GM11168 (cell line): ENCODE results near the gene LIPC.

Source experiments
- in situ Hi-C: fragments of 300-500 bp; cut with MboI; formaldehyde crosslinking; loops from one replicate; pipeline ENCODE4 v1.12.0; 2022; ENCODE audit warnings: low sequenced_read_pairs; ENCODE audit not compliant: unreplicated experiment

The LIPC gene

GRCh38 chr15:58564981-58565380 lies 133.2 kb downstream of the LIPC start:
- in situ Hi-C loops: no loop called here

- in situ Hi-C loops: no loop called here
Measured at GRCh38 chr15:58565619-58566018, 133.8 kb downstream of the LIPC start.

GRCh38 chr15:58566029-58566428 lies 134.2 kb downstream of the LIPC start:
- in situ Hi-C loops: no loop called here

GRCh38 chr15:58568157-58568571 lies 136.4 kb downstream of the LIPC start:
- in situ Hi-C loops: no loop called here

GRCh38 chr15:58569455-58569854 lies 137.7 kb downstream of the LIPC start:
- in situ Hi-C loops: no loop called here

GRCh38 chr15:58571491-58571890 lies 139.7 kb downstream of the LIPC start:
- in situ Hi-C loops: no loop called here

- in situ Hi-C loops: no loop called here
Measured at GRCh38 chr15:58572521-58572920, 140.7 kb downstream of the LIPC start.

- in situ Hi-C loops: no loop called here
Measured at GRCh38 chr15:58573270-58573669, 141.5 kb downstream of the LIPC start.

- in situ Hi-C loops: no loop called here
Measured at GRCh38 chr15:58574631-58575030, 142.8 kb downstream of the LIPC start.

- in situ Hi-C loops: no loop called here
Measured at GRCh38 chr15:58575045-58575786, 143.4 kb downstream of the LIPC start.

- in situ Hi-C loops: no loop called here
Measured at GRCh38 chr15:58576657-58577056, 144.9 kb downstream of the LIPC start.

- in situ Hi-C loops: no loop called here
Measured at GRCh38 chr15:58582160-58582559, 150.4 kb downstream of the LIPC start.

- in situ Hi-C loops: no loop called here
Measured at GRCh38 chr15:58583171-58583908, 151.5 kb downstream of the LIPC start.

- in situ Hi-C loops: no loop called here
Measured at GRCh38 chr15:58584789-58585461, 153.1 kb downstream of the LIPC start.

GRCh38 chr15:58585693-58586443 lies 154.1 kb downstream of the LIPC start:
- in situ Hi-C loops: no loop called here

- in situ Hi-C loops: no loop called here
Measured at GRCh38 chr15:58587486-58587885, 155.7 kb downstream of the LIPC start.

GRCh38 chr15:58588096-58588495 lies 156.3 kb downstream of the LIPC start:
- in situ Hi-C loops: no loop called here

- in situ Hi-C loops: no loop called here
Measured at GRCh38 chr15:58589047-58589446, 157.3 kb downstream of the LIPC start.

GRCh38 chr15:58590236-58590635 lies 158.4 kb downstream of the LIPC start:
- in situ Hi-C loops: no loop called here

- in situ Hi-C loops: no loop called here
Measured at GRCh38 chr15:58590926-58591325, 159.1 kb downstream of the LIPC start.
